Esophagus squamous epithelium (tissue), 5 donors: ENCODE data around the gene SLC13A4. TPM values are rescaled to one million over a fixed set of nuclear protein-coding genes. Genes with fewer than 3 reads are reported as not detected.
"Not testable (repeated sequence)": the region's sequence is repeated elsewhere in the genome, so short reads cannot be mapped to it uniquely, and the experiment has no call there.

Experiments used
- DNase-seq: peaks from one replicate; lab custom pipeline; 2025; lab: John Stamatoyannopoulos, UW
- H3K27ac ChIP-seq, 4 donors: fragments of 200-600 bp; sonication (generic); one replicate each; pipeline ENCODE4 v1.5.1; 2016 to 2019; ENCODE audit warnings: mild to moderate bottlenecking in 1 of 4
- H3K27me3 ChIP-seq, 4 donors: fragments of 200-600 bp; sonication (generic); 1 replicate in 3 of 4; 2 replicates in 1 of 4; pipeline versions ENCODE4 v1.5.1 to v1.6.0; 2017 to 2021; ENCODE audit warnings: antibody characterized with exemption in 1 of 4
- H3K36me3 ChIP-seq, 3 donors: fragments of 200-600 bp; sonication (generic); one replicate each; pipeline ENCODE4 v1.5.1; 2016 to 2019
- H3K4me1 ChIP-seq, 3 donors: fragments of 200-600 bp; sonication (generic); one replicate each; pipeline ENCODE4 v1.5.1; 2017 to 2019
- H3K4me3 ChIP-seq, 4 donors: fragments of 200-600 bp; sonication (generic); 1 replicate in 3 of 4; 2 replicates in 1 of 4; pipeline ENCODE4 v1.5.1; 2016 to 2019; ENCODE audit warnings: mild to moderate bottlenecking in 2 of 4, moderate library complexity in 1 of 4
- H3K9me3 ChIP-seq, 3 donors: fragments of 200-600 bp; sonication (generic); one replicate each; pipeline ENCODE4 v1.5.1; 2016 to 2019
- CTCF ChIP-seq, 6 experiments: fragments of 450-650 bp in 4 of 6; fragments of 200-600 bp in 2 of 6; sonication (generic) in 2 of 6; IDR thresholded peaks; one replicate each; pipeline ENCODE4 v1.5.1; 2016 to 2019; ENCODE audit warnings: antibody characterized with exemption in 6 of 6, mild to moderate bottlenecking in 4 of 6, moderate library complexity in 4 of 6
- POLR2A ChIP-seq, 4 donors: fragments of 450-650 bp; IDR thresholded peaks; one replicate each; pipeline ENCODE4 v1.6.1; 2017; ENCODE audit warnings: antibody characterized with exemption in 4 of 4, mild to moderate bottlenecking in 4 of 4, moderate library complexity in 3 of 4
- WGBS, 2 donors: methylation state at CpG; one replicate each; pipeline ENCODE4 v1.1.5; 2018; 5-methylcytosine and 5-hydroxymethylcytosine counted together
- intact Hi-C: fragments of 100-400 bp; cut with DNase I; formaldehyde crosslinking; loops from one replicate; pipeline ENCODE4 v1.15.0; 2022
- small RNA-seq, 4 donors: library from RNA; depleted of rRNA; stranded (forward); fragments of <200 nt; gene quantifications; one replicate each; pipeline ENCODE3, GENCODE V24; 2016
- total RNA-seq, 4 donors: library from RNA; depleted of rRNA; stranded (reverse); fragments of >200 nt; gene quantifications; one replicate each; pipeline ENCODE4 v1.1.0, GENCODE V29; 2016
- donor health status: DM: yes; HTN: yes; CAD: no.

SLC13A4 gene
- total RNA-seq, 4 donors from 2014 or later: under 0.01 to 1.9 (median 1.5) TPM

GRCh38 chr7:135644154-135644553, 83.8 kb downstream of the SLC13A4 start:
- intact Hi-C loops: no loop called here
- no peak overlapping the region for H3K27ac ChIP-seq
- TF ChIP-seq POLR2A (IDR thresholded peaks at IDR 0.05) (no peak), CTCF (IDR thresholded peaks at IDR 0.05) (no peak)
- peaks cover 0 to 99% (median 12%) of the 10 kb centered on the region in 3 donors for H3K36me3 ChIP-seq
- no peaks in the 10 kb centered on the region for H3K9me3 ChIP-seq
- no peak for DNase-seq
- H3K4me3 ChIP-seq: no peak overlapping the region
- no peaks in the 10 kb centered on the region for H3K27me3 ChIP-seq
- H3K4me1 ChIP-seq: no peaks in the 10 kb centered on the region
- WGBS, 2 donors: 49 to 56% methylated on average over 3 of the region's 3 CpGs

- DNase-seq, H3K4me3 ChIP-seq, H3K9me3 ChIP-seq, H3K27me3 ChIP-seq, intact Hi-C loops, H3K27ac ChIP-seq, H3K4me1 ChIP-seq: not testable (repeated sequence)
- H3K36me3 ChIP-seq: peaks cover 7 to 100% (median 12%) of the 10 kb centered on the region in 3 donors
Observed at GRCh38 chr7:135639690-135640089, 88.3 kb downstream of the SLC13A4 start.

- Histone ChIP-seq H3K27ac (no peak overlapping the region), H3K27me3 (no peaks in the 10 kb centered on the region), H3K9me3 (no peaks in the 10 kb centered on the region), H3K4me3 (no peak overlapping the region), H3K36me3 (peaks cover 8 to 100% (median 10%) of the 10 kb centered on the region in 3 donors), H3K4me1 (no peaks in the 10 kb centered on the region)
- WGBS, 2 donors: 92 to 95% methylated on average over 7 of the region's 7 CpGs
- intact Hi-C loops: no loop called here
- no peak for DNase-seq
- no peak for TF ChIP-seq POLR2A (IDR thresholded peaks at IDR 0.05)
Observed at GRCh38 chr7:135634191-135634878, 93.7 kb downstream of the SLC13A4 start.

Small RNAs within 50 kb of the gene (small RNA-seq; reads per million reads assigned to genes)
- gene RNU6-1154P: 0 reads per million in 4 donors

Other genes starting within 250 kb of the SLC13A4 start
- gene CNOT4, start 218.1 kb downstream of the SLC13A4 start, total RNA-seq: 10 to 100 TPM in 3 of 4 donors, 1 to 10 TPM in 1; 7.3 to 20.0 (median 14.0) TPM
- 10 to 100 TPM; 33.8 to 60.5 (median 48.1) TPM for gene NUP205, start 170.3 kb downstream of the SLC13A4 start, total RNA-seq
- gene STMP1, start 65.7 kb downstream of the SLC13A4 start, total RNA-seq: 10 to 100 TPM; 19.2 to 25.6 (median 23.1) TPM
- 1 to 10 TPM in 1 of 4 donors, under 1 TPM in 3; 0.38 to 5.0 (median 0.60) TPM for gene FAM180A, start 20.6 kb upstream of the SLC13A4 start, total RNA-seq
- 100 to 1,000 TPM; 100 to 182 (median 145) TPM for gene MTPN, start 249.2 kb upstream of the SLC13A4 start, total RNA-seq